NCI-H510A treated with DMSO at 0.1 percent for 48 hours (cell line): ENCODE data around the gene FCN1.
"Not testable (repeated sequence)": the region's sequence is repeated elsewhere in the genome, so short reads cannot be mapped to it uniquely, and the experiment has no call there.

Experiments used
- DNase-seq: peaks from one replicate; lab custom pipeline; 2025; lab: John Stamatoyannopoulos, UW

Gene FCN1

GRCh38 chr9:134917431-134918373 lies at the start of gene FCN1:
TSS of gene FCN1 (minus strand) at chr9:134917912. CDS start at chr9:134917871, 41 bp downstream.
- DNase-seq, result no peak

GRCh38 chr9:134966697-134967546 lies 49.2 kb upstream of the FCN1 start:
- no peak for DNase-seq

GRCh38 chr9:134966270-134966669 lies 48.6 kb upstream of the FCN1 start:
- no peak for DNase-seq

GRCh38 chr9:134965851-134966250 lies 48.1 kb upstream of the FCN1 start:
- no peak for DNase-seq

- DNase-seq, result no peak
Observed at GRCh38 chr9:134965411-134965810, 47.7 kb upstream of the FCN1 start.

- no peak for DNase-seq
Observed at GRCh38 chr9:134964271-134965055, 46.8 kb upstream of the FCN1 start.

GRCh38 chr9:134963546-134963945 lies 45.8 kb upstream of the FCN1 start:
- no peak for DNase-seq

- no peak for DNase-seq
Observed at GRCh38 chr9:134962973-134963364, 45.3 kb upstream of the FCN1 start.

- DNase-seq, result no peak
Observed at GRCh38 chr9:134962065-134962972, 44.6 kb upstream of the FCN1 start.

- DNase-seq, result no peak
Observed at GRCh38 chr9:134961331-134962064, 43.8 kb upstream of the FCN1 start.

- no peak for DNase-seq
Observed at GRCh38 chr9:134960701-134961181, 43.0 kb upstream of the FCN1 start.

GRCh38 chr9:134959971-134960310 lies 42.2 kb upstream of the FCN1 start:
- DNase-seq, result no peak

GRCh38 chr9:134959126-134959970 lies 41.6 kb upstream of the FCN1 start:
- no peak for DNase-seq

- no peak for DNase-seq
Observed at GRCh38 chr9:134957945-134958227, 40.2 kb upstream of the FCN1 start.

- DNase-seq, result no peak
Observed at GRCh38 chr9:134957165-134957944, 39.6 kb upstream of the FCN1 start.

- DNase-seq, result not testable (repeated sequence)
Observed at GRCh38 chr9:134956387-134956786, 38.7 kb upstream of the FCN1 start.

GRCh38 chr9:134955801-134956200 lies 38.1 kb upstream of the FCN1 start:
- no peak for DNase-seq

GRCh38 chr9:134955156-134955555 lies 37.4 kb upstream of the FCN1 start:
- DNase-seq, result no peak

GRCh38 chr9:134951994-134952393 lies 34.3 kb upstream of the FCN1 start:
- DNase-seq, result no peak
